CD4-positive, alpha-beta T cell (primary cell): ENCODE results near the gene CDC42BPA. TPM values are rescaled to one million over a fixed set of nuclear protein-coding genes. Genes with fewer than 3 reads are reported as not detected.

Experiments used
- ATAC-seq: fragments of 200-7000 bp; cut with Tn5 transposase; one replicate; pipeline ENCODE4 v1.10.0; 2022; ENCODE audit warnings: mild to moderate bottlenecking; ENCODE audit not compliant: poor library complexity
- CTCF ChIA-PET: fragments of 350-600 bp; sonication (Branson Sonifier 250); formaldehyde crosslinking; loops from one replicate; lab custom pipeline; 2021; ENCODE audit warnings: antibody characterized with exemption, inconsistent platforms; lab: Charles Lee
- POLR2A ChIA-PET: fragments of 350-600 bp; sonication (Branson Sonifier 250); formaldehyde crosslinking; loops from one replicate; lab custom pipeline; 2021; ENCODE audit warnings: antibody characterized with exemption, inconsistent platforms; lab: Charles Lee
- DNase-seq, 14 experiments: peaks; one replicate each; pipeline ENCODE4 v3.0.0-alpha.2; 2013 to 2020; ENCODE audit warnings: mixed read lengths in 2 of 14
- H3K27ac ChIP-seq, 2 donors: one replicate each; pipeline versions ENCODE4 v1.5.1 to v1.7.0; 2013; ENCODE audit warnings: low read length in 2 of 2, low read depth in 1 of 2, mild to moderate bottlenecking in 1 of 2
- H3K27me3 ChIP-seq, 2 experiments: 1 replicate in 1 of 2; 2 replicates in 1 of 2; pipeline versions ENCODE4 v1.6.1 to v1.7.0; 2013; ENCODE audit warnings: low read length in 2 of 2, control low read depth in 1 of 2, mild to moderate bottlenecking in 1 of 2, moderate library complexity in 1 of 2; ENCODE audit not compliant: insufficient read depth in 2 of 2, control insufficient read depth in 1 of 2
- H3K36me3 ChIP-seq: one replicate; pipeline ENCODE4 v1.6.1; 2013; ENCODE audit warnings: low read length, control low read depth; ENCODE audit not compliant: insufficient read depth
- H3K4me1 ChIP-seq: one replicate; pipeline ENCODE4 v1.6.1; 2013; ENCODE audit warnings: low read length, control low read depth; ENCODE audit not compliant: insufficient read depth
- H3K4me3 ChIP-seq: one replicate; pipeline ENCODE4 v1.5.1; 2013; ENCODE audit warnings: mild to moderate bottlenecking, low read length, moderate library complexity
- H3K9me3 ChIP-seq, 2 experiments: 1 replicate in 1 of 2; 2 replicates in 1 of 2; pipeline versions ENCODE4 v1.6.1 to v1.7.0; 2013; ENCODE audit warnings: low read length in 2 of 2, mild to moderate bottlenecking in 2 of 2, control low read depth in 1 of 2, moderate library complexity in 1 of 2; ENCODE audit not compliant: control insufficient read depth in 1 of 2, insufficient read depth in 1 of 2
- H3K27ac Mint-ChIP-seq: one replicate; pipeline ENCODE4 v1.8.0; 2020; ENCODE audit warnings: mixed read lengths
- H3K27me3 Mint-ChIP-seq: one replicate; pipeline ENCODE4 v1.8.0; 2021; ENCODE audit warnings: mixed read lengths
- H3K36me3 Mint-ChIP-seq: one replicate; pipeline ENCODE4 v1.8.0; 2021; ENCODE audit warnings: low read depth, mixed read lengths
- H3K4me1 Mint-ChIP-seq: one replicate; pipeline ENCODE4 v1.8.0; 2021; ENCODE audit warnings: low read depth, mixed read lengths
- H3K4me3 Mint-ChIP-seq: one replicate; pipeline ENCODE4 v1.8.0; 2020; ENCODE audit warnings: mild to moderate bottlenecking, mixed read lengths
- H3K9me3 Mint-ChIP-seq: one replicate; pipeline ENCODE4 v1.8.0; 2020; ENCODE audit warnings: mixed read lengths
- intact Hi-C, 2 experiments: fragments of 100-400 bp; cut with DNase I in 1 of 2; cut with micrococcal nuclease in 1 of 2; formaldehyde crosslinking; loops; one replicate each; pipeline versions ENCODE4 v1.15.1 to v1.9.0; 2023 to 2025; cut with DNase I, micrococcal nuclease
- total RNA-seq, 174 experiments: library from RNA in 2 of 174; stranded (reverse) in 2 of 174; gene quantifications; one replicate each; pipeline ENCODE4 v1.2.3 and lab custom pipeline; 2021 to 2026
- TF ChIP-seq, protein P1 (sequence below): fragments of 200-600 bp; IDR thresholded peaks from one replicate; pipeline ENCODE4 v1.8.0; 2022; ENCODE audit warnings: antibody characterized with exemption, mild to moderate bottlenecking

Gene CDC42BPA
- total RNA-seq, 2 experiments from 2014 or later: 2.2 to 3.0 TPM

DNA sequence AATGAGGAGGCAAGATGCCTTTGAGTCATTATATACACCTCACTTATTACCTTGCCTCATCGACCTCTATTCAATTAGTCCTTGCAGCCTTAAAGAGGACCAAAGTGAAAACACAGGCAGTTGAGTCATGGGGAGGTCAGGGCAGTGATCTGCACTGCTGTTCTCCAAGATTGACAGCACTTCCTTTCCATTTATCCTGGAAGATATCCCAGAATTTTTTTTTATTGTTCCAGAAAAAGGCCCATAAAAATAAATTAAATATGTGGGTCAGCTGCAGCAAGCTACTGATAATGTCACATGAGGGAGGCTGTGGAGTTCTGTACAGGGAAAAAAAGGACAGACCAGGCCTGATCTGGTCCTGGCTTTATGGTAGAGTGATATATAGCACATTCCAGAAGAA, 33.2 kb upstream of the CDC42BPA start:
- intact Hi-C loops: no loop called here
- H3K9me3 Mint-ChIP-seq: no peaks in the 10 kb centered on the region
- no peak for ATAC-seq
- H3K27ac ChIP-seq: no peak overlapping the region
- CTCF ChIA-PET: no interaction called here
- H3K27me3 ChIP-seq: peaks cover 0 to 5% of the 10 kb centered on the region in 2 experiments
- H3K27ac Mint-ChIP-seq: no peak overlapping the region
- H3K4me3 Mint-ChIP-seq: no peak overlapping the region
- H3K4me1 ChIP-seq: no peaks in the 10 kb centered on the region
- H3K9me3 ChIP-seq: no peaks in the 10 kb centered on the region
- peaks cover 23% of the 10 kb centered on the region for H3K27me3 Mint-ChIP-seq
- POLR2A ChIA-PET: no interaction called here
- no peak for DNase-seq
- H3K4me1 Mint-ChIP-seq: no peaks in the 10 kb centered on the region
- H3K36me3 Mint-ChIP-seq: no peaks in the 10 kb centered on the region
- no peak overlapping the region for H3K4me3 ChIP-seq
- TF ChIP-seq, protein P1, sequence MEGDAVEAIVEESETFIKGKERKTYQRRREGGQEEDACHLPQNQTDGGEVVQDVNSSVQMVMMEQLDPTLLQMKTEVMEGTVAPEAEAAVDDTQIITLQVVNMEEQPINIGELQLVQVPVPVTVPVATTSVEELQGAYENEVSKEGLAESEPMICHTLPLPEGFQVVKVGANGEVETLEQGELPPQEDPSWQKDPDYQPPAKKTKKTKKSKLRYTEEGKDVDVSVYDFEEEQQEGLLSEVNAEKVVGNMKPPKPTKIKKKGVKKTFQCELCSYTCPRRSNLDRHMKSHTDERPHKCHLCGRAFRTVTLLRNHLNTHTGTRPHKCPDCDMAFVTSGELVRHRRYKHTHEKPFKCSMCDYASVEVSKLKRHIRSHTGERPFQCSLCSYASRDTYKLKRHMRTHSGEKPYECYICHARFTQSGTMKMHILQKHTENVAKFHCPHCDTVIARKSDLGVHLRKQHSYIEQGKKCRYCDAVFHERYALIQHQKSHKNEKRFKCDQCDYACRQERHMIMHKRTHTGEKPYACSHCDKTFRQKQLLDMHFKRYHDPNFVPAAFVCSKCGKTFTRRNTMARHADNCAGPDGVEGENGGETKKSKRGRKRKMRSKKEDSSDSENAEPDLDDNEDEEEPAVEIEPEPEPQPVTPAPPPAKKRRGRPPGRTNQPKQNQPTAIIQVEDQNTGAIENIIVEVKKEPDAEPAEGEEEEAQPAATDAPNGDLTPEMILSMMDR: no peak
- H3K36me3 ChIP-seq: no peaks in the 10 kb centered on the region

DNA sequence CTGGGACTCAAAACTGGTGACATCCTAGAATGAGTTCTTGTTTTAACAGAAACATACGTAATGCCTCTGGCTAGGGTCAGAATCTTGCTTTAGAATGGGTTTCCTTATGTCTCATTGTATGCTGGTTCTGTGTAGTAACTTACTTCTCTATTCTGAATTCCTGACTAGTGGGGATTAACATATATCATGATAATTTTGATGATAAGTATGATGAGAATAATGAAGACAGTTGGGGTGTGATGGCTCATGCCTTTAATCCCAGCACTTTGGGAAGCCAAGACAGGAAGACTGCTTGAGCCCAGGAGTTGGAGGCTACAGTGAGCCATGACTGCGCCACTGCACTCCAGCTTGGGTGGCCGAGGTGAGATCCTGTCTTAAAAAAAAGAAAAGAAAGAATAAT, 31.7 kb upstream of the CDC42BPA start:
- H3K27ac ChIP-seq: no peak overlapping the region
- ChIA-PET POLR2A (no interaction called here), CTCF (no interaction called here)
- H3K4me1 ChIP-seq: no peaks in the 10 kb centered on the region
- Mint-ChIP-seq H3K27ac (no peak overlapping the region), H3K4me3 (no peak overlapping the region), H3K4me1 (no peaks in the 10 kb centered on the region), H3K36me3 (no peaks in the 10 kb centered on the region), H3K9me3 (no peaks in the 10 kb centered on the region), H3K27me3 (peaks cover 18% of the 10 kb centered on the region)
- peaks cover 3 to 5% of the 10 kb centered on the region in 2 experiments for H3K27me3 ChIP-seq
- ATAC-seq (no peak), DNase-seq (no peak)
- no peaks in the 10 kb centered on the region for H3K36me3 ChIP-seq
- no peak overlapping the region for H3K4me3 ChIP-seq
- H3K9me3 ChIP-seq: no peaks in the 10 kb centered on the region
- intact Hi-C loops: no loop called here
- TF ChIP-seq, protein P1: no peak

DNA sequence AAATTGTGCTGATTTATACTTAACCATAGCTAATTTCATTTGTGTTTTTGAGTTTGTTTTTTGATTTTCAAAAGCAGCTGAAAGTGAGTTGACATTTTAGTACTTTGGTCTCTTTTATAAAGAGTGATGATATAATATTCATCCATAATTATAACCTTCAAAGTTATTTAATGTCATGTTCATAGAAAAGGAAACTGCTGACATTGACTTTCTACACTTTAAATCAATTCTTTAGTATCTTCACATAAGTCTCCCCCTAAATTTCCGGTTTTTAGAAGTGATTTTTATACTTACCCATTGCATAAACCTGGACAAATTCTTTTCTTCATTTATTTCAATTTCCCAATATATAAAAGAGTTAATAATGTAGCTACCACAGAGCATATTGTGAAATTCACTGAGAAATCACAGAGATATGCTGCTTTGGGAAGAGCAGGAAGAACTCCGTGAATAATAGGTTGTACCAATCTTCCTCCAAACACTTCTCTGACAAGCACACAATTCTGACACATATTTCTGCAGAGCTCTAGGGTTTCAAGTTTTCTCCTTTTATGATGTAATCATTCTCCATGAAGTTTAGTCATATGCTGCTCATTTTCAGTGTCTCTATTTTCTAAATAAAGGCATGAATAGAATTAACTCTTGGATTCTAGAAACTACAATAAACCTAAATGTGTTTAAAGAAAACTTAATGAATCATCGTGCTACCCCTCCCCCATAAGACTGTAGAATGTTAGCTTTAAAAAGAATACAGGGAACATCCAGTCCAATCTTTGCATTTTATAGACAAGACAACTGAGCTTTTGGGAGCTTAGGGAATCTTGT, 25.6 kb upstream of the CDC42BPA start:
- Mint-ChIP-seq H3K9me3 (no peaks in the 10 kb centered on the region), H3K4me3 (no peak overlapping the region), H3K27ac (no peak overlapping the region), H3K4me1 (no peaks in the 10 kb centered on the region), H3K27me3 (peaks cover 6% of the 10 kb centered on the region), H3K36me3 (no peaks in the 10 kb centered on the region)
- intact Hi-C loops: no loop called here
- DNase-seq: no peak
- Histone ChIP-seq H3K4me3 (no peak overlapping the region), H3K9me3 (no peaks in the 10 kb centered on the region), H3K27me3 (peaks cover 3 to 5% of the 10 kb centered on the region in 2 experiments), H3K4me1 (no peaks in the 10 kb centered on the region), H3K27ac (no peak overlapping the region), H3K36me3 (no peaks in the 10 kb centered on the region)
- POLR2A ChIA-PET: no interaction called here
- ATAC-seq: no peak
- TF ChIP-seq, protein P1: no peak
- CTCF ChIA-PET: no interaction called here
